Psoas muscle (tissue), 8 donors: ENCODE measurements around the gene SLC16A6. TPM values are rescaled to one million over a fixed set of nuclear protein-coding genes. Genes with fewer than 3 reads are reported as not detected.

ENCODE experiments used
- ATAC-seq, 4 donors: fragments of 200-7000 bp; cut with Tn5 transposase; one replicate each; pipeline ENCODE4 v1.9.1; 2020; ENCODE audit warnings: moderate library complexity in 3 of 4, mild to moderate bottlenecking in 2 of 4
- DNase-seq, 2 donors: peaks; one replicate each; pipeline ENCODE4 v3.0.0-alpha.2; 2020
- H3K27ac ChIP-seq: fragments of 200-600 bp; one replicate; pipeline ENCODE4 v1.8.0; 2022
- H3K27me3 ChIP-seq, 3 donors: fragments of 200-600 bp in 1 of 3; one replicate each; pipeline versions ENCODE4 v1.6.1 to v1.8.0; 2013 to 2022; ENCODE audit warnings: low read length in 2 of 3, mild to moderate bottlenecking in 2 of 3, moderate library complexity in 1 of 3; ENCODE audit not compliant: insufficient read depth in 3 of 3
- H3K36me3 ChIP-seq, 2 donors: fragments of 200-600 bp in 1 of 2; one replicate each; pipeline versions ENCODE4 v1.6.1 to v1.8.0; 2013 to 2022; ENCODE audit warnings: low read depth in 1 of 2, mild to moderate bottlenecking in 1 of 2, moderate library complexity in 1 of 2; ENCODE audit not compliant: insufficient read depth in 1 of 2
- H3K4me1 ChIP-seq: fragments of 200-600 bp; one replicate; pipeline ENCODE4 v1.8.0; 2022
- H3K4me3 ChIP-seq: fragments of 200-600 bp; one replicate; pipeline ENCODE4 v1.8.0; 2022; ENCODE audit warnings: mild to moderate bottlenecking
- H3K9me3 ChIP-seq: fragments of 200-600 bp; one replicate; pipeline ENCODE4 v1.8.0; 2022
- WGBS, 3 donors: extraction: QIAGEN DNeasy Blood & Tissue Kit; methylation state at CpG; one replicate each; pipeline versions ENCODE4 v1.1.6 to v1.1.7; 2013; 5-methylcytosine and 5-hydroxymethylcytosine counted together
- intact Hi-C, 2 donors: fragments of 100-400 bp; cut with DNase I; formaldehyde crosslinking; loops; one replicate each; pipeline versions ENCODE4 v1.11.0 to v1.14.2; 2022
- polyA plus RNA-seq, 3 donors: library from polyadenylated mRNA; stranded (reverse); fragments of 200-250 nt; gene quantifications; one replicate each; pipeline ENCODE4 v1.2.3, GENCODE V29; 2013
- total RNA-seq, 4 donors: library from RNA; stranded (reverse); fragmentation: NEBNext Ultra II Directional in 2 of 4; extraction: Animal tissue kit (Norgen Biotek cat#: 25700) in 2 of 4; gene quantifications; one replicate each; pipeline versions ENCODE4 v1.2.1 to v1.2.4, GENCODE V29; 2021 to 2023
- TF ChIP-seq, protein P1 (sequence below): fragments of 200-600 bp; IDR thresholded peaks from one replicate; pipeline ENCODE4 v1.8.0; 2022; ENCODE audit warnings: antibody characterized with exemption
- donor health status: healthy with polysubstance abuse.
- donor health status: DM: no; HTN: no; CAD: no; lungs with moderate emphysema.
- donor health status: Bipolar disorder and iron deficiency.
- donor health status: healthy.
- donor health status: DM: yes; HTN: yes; CAD: no.
- donor health status: DM: no; HTN: no; CAD: no.
- donor health status: DM: no; HTN: no; CAD: no.
- donor health status: DM: yes; HTN: yes; CAD: no.

SLC16A6 gene
- total and polyA plus RNA-seq, 7 donors, result 0.75 to 47.7 (median 5.1) TPM

DNA sequence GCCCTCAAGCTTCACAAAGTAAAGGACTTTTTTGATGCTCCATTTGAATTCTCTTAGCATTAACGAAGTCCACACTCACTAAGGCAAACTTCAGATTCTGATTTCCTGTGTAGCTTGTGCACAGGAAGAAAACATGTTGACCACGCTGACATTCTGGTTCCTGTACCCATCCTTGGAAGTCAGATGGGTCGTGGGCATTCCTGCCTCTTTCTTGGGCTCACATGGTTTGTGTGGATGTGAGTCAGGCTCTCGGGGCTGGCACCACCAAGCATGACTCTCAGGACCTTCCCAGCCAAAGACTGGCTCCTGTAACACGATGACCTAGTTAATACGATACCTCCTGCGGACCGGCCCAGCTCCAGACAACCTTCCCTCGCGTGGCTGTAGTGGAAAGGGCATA is 33.2 kb upstream of the SLC16A6 start:
- no peaks in the 10 kb centered on the region for H3K9me3 ChIP-seq
- no peak overlapping the region for H3K4me3 ChIP-seq
- H3K36me3 ChIP-seq, result no peaks in the 10 kb centered on the region
- peaks cover 35% of the 10 kb centered on the region for H3K4me1 ChIP-seq
- TF ChIP-seq, protein P1, sequence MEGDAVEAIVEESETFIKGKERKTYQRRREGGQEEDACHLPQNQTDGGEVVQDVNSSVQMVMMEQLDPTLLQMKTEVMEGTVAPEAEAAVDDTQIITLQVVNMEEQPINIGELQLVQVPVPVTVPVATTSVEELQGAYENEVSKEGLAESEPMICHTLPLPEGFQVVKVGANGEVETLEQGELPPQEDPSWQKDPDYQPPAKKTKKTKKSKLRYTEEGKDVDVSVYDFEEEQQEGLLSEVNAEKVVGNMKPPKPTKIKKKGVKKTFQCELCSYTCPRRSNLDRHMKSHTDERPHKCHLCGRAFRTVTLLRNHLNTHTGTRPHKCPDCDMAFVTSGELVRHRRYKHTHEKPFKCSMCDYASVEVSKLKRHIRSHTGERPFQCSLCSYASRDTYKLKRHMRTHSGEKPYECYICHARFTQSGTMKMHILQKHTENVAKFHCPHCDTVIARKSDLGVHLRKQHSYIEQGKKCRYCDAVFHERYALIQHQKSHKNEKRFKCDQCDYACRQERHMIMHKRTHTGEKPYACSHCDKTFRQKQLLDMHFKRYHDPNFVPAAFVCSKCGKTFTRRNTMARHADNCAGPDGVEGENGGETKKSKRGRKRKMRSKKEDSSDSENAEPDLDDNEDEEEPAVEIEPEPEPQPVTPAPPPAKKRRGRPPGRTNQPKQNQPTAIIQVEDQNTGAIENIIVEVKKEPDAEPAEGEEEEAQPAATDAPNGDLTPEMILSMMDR, result no peak
- peak; percentile 76 to 92 for DNase-seq
- H3K27ac ChIP-seq, result peak overlapping the region; percentile 99
- intact Hi-C loops, result loop anchor here in 1 of 2 donors (1.0 kb wide), 1 partner anchor 54 kb away; no protein-coding TSS in a partner anchor
- no peaks in the 10 kb centered on the region for H3K27me3 ChIP-seq
- 28 to 51% (median 29%) methylated on average over 10 of the region's 10 CpGs for WGBS, 3 donors
- peak; percentile 85 to 89 (median 88) for ATAC-seq

GRCh38 chr17:68322630-68323029 is 31.7 kb upstream of the SLC16A6 start:
- no peak overlapping the region for H3K4me3 ChIP-seq
- intact Hi-C loops, result no loop called here
- peak overlapping the region; percentile 99 for H3K27ac ChIP-seq
- TF ChIP-seq, protein P1, result no peak
- ATAC-seq (no peak), DNase-seq (no peak)
- H3K4me1 ChIP-seq, result peaks cover 49% of the 10 kb centered on the region
- WGBS, 3 donors, result 74 to 95% (median 88%) methylated on average over 3 of the region's 3 CpGs
- no peaks in the 10 kb centered on the region for H3K27me3 ChIP-seq
- H3K9me3 ChIP-seq, result no peaks in the 10 kb centered on the region
- no peaks in the 10 kb centered on the region for H3K36me3 ChIP-seq

- TF ChIP-seq, protein P1, result no peak
- ATAC-seq, result no peak
- H3K27me3 ChIP-seq, result no peaks in the 10 kb centered on the region
- H3K27ac ChIP-seq, result peak overlapping the region; percentile 99
- 60 to 77% (median 63%) methylated on average over 4 of the region's 4 CpGs for WGBS, 3 donors
- peaks cover 53% of the 10 kb centered on the region for H3K4me1 ChIP-seq
- intact Hi-C loops, result no loop called here
- no peaks in the 10 kb centered on the region for H3K9me3 ChIP-seq
- no peaks in the 10 kb centered on the region for H3K36me3 ChIP-seq
- no peak overlapping the region for H3K4me3 ChIP-seq
- no peak for DNase-seq
These were observed 30.6 kb upstream of the SLC16A6 start for GRCh38 chr17:68321556-68321954.

- WGBS, 3 donors, result 92 to 99% (median 96%) methylated on average over 7 of the region's 7 CpGs
- no peak overlapping the region for H3K4me3 ChIP-seq
- ATAC-seq (no peak), DNase-seq (no peak)
- peak overlapping the region; percentile 99 for H3K27ac ChIP-seq
- H3K9me3 ChIP-seq, result no peaks in the 10 kb centered on the region
- intact Hi-C loops, result no loop called here
- TF ChIP-seq, protein P1, result no peak
- H3K36me3 ChIP-seq, result no peaks in the 10 kb centered on the region
- H3K27me3 ChIP-seq, result no peaks in the 10 kb centered on the region
- H3K4me1 ChIP-seq, result peaks cover 53% of the 10 kb centered on the region
These were observed 30.1 kb upstream of the SLC16A6 start for GRCh38 chr17:68320943-68321555.
